Stomach (tissue), 4 donors: ENCODE results near the gene BCAS3.

ENCODE experiments used
- EP300 ChIP-seq: sonication (generic); formaldehyde crosslinking; IDR thresholded peaks from one replicate; pipeline ENCODE4 v1.6.1; 2017; ENCODE audit warnings: antibody characterized with exemption
- POLR2A ChIP-seq, 4 donors: fragments of 450-650 bp; IDR thresholded peaks; one replicate each; pipeline ENCODE4 v1.6.1; 2016; ENCODE audit warnings: antibody characterized with exemption in 4 of 4, control low read depth in 2 of 4, mild to moderate bottlenecking in 1 of 4, moderate library complexity in 1 of 4
- POLR2AphosphoS5 ChIP-seq, 3 donors: sonication (generic); formaldehyde crosslinking; IDR thresholded peaks; one replicate each; pipeline ENCODE4 v1.6.1; 2016; ENCODE audit warnings: antibody characterized with exemption in 3 of 3
- TF ChIP-seq, protein P1 (sequence below), 7 experiments: fragments of 450-650 bp in 4 of 7; fragments of 200-600 bp in 3 of 7; sonication (generic) in 3 of 7; IDR thresholded peaks; one replicate each; pipeline ENCODE4 v1.5.1; 2016 to 2019; ENCODE audit warnings: antibody characterized with exemption in 7 of 7, control low read depth in 2 of 7, mild to moderate bottlenecking in 1 of 7

- no peak for TF ChIP-seq POLR2A (IDR thresholded peaks at IDR 0.05)
- no peak for TF ChIP-seq POLR2AphosphoS5 (IDR thresholded peaks at IDR 0.05)
- TF ChIP-seq, protein P1, sequence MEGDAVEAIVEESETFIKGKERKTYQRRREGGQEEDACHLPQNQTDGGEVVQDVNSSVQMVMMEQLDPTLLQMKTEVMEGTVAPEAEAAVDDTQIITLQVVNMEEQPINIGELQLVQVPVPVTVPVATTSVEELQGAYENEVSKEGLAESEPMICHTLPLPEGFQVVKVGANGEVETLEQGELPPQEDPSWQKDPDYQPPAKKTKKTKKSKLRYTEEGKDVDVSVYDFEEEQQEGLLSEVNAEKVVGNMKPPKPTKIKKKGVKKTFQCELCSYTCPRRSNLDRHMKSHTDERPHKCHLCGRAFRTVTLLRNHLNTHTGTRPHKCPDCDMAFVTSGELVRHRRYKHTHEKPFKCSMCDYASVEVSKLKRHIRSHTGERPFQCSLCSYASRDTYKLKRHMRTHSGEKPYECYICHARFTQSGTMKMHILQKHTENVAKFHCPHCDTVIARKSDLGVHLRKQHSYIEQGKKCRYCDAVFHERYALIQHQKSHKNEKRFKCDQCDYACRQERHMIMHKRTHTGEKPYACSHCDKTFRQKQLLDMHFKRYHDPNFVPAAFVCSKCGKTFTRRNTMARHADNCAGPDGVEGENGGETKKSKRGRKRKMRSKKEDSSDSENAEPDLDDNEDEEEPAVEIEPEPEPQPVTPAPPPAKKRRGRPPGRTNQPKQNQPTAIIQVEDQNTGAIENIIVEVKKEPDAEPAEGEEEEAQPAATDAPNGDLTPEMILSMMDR (IDR thresholded peaks at IDR 0.05): no peak
- no peak for TF ChIP-seq EP300
Measured at GRCh38 chr17:60891149-60891548, 213.5 kb downstream of the BCAS3 start.
